HG03571 (cell line): Measurements from ENCODE around the gene IL1RL2.

Source experiments
- ATAC-seq: cut with Tn5 transposase; IDR thresholded peaks from one replicate; pipeline ENCODE4 v1.9.1; 2021; ENCODE audit not compliant: unreplicated experiment

The IL1RL2 gene

GRCh38 chr2:102238039-102238756, 51.4 kb downstream of the IL1RL2 start:
- no peak for ATAC-seq

GRCh38 chr2:102238778-102239177, 52.0 kb downstream of the IL1RL2 start:
- ATAC-seq = no peak

- ATAC-seq = no peak
Measured at GRCh38 chr2:102239344-102239743, 52.5 kb downstream of the IL1RL2 start.

- ATAC-seq = peak; percentile 92
Measured at GRCh38 chr2:102240640-102241370, 54.0 kb downstream of the IL1RL2 start.

DNA sequence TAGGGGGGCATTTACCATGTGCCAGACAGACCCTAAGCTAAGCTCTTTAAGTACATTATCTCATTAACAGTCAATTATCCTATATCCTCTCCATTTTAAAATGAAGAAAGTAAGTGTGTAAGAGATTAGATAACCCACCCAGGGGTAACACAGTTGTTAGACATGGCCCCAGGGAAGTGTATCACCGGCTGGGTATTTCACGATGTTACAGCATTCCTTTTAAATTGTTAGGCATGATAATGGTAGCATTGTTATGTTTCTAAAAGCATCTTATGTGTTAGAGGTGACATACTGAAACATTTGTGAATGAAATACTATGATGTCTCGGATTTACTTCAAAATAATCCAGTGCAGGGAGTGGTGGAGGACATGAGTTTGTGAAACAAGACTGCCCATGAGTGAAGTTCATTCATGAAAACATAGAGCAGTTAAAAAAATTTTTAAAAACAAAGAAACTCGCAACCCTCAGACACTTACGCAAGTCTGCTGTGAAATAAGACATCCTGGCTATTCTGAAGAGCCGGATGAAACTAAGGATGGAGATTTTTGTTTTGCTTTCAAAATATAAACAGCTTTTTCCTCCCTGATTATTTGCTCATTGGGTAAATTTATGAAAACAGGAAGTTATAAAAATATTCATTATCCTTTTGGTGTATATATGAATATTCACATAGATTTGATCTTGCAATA, 54.9 kb downstream of the IL1RL2 start:
- ATAC-seq = no peak

DNA sequence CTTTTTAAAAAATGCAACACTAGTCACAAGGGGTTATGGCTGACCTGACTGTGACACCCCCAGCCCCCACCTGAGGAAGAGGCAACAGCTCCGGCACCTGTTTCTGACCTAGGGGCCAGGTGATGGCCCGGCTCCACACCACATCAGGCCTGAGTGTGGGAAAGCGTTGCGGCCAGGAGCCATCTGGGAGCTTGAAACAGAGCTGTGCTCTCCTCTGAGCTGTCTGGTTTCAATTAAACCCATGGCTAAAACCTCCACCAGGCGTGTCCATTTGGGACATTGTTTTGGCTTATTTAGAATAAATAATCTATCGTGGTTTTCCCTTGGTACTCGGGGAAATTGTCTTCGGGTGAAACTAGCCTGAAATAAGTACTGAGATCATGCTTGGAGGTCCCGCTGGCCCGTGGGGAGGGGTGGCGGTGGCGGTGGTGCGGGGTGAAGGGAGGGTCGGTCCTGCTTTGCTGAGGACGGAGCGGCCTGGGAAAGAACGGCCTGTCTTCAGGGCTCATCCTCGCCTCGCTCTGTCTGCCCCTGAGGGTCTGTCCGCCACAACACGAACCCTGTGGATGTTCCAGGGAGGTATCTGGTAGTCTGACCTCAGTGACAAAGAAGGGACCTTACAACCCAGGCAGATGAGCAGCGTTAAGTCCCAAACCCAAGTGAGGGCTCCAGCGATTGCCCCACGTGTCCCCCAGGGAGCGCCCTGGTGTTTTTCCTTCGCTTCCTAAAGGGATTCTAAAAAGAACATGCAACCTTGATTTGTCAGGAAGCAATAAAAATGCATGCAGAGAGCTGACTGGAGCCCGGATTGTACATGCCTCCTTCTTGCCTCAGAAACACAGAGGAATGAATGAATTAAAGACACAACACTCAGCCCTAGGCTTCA, 58.7 kb downstream of the IL1RL2 start:
- ATAC-seq = no peak

DNA sequence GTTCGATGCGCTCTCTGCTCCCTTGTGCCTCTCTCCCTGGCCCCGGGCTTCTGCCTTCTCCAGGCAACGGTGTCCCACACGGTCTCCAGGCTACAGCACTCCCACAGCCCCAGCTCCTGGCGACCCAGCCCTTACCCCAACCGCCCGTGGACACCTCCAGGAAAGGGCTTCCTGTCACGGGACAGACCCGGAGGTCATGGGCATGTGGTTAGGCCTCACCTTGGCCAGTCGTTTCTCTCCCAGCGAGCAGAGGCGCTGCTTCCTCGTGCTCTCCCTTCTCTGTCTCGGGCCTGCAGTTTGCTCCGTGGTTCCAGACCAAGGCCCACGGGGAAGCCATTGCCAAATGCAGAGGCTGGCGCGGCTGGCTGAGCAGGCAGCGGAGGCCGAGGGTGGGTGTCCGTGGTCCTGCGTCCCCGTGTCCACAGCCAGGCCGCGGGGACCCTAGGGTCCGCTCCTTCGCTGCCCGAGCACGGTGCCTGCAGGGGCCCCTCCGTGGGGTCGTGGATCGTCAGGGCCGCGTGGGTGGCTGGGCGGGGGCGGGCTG, 63.5 kb downstream of the IL1RL2 start:
- ATAC-seq = no peak

GRCh38 chr2:102251042-102251848, 64.4 kb downstream of the IL1RL2 start:
- no peak for ATAC-seq

DNA sequence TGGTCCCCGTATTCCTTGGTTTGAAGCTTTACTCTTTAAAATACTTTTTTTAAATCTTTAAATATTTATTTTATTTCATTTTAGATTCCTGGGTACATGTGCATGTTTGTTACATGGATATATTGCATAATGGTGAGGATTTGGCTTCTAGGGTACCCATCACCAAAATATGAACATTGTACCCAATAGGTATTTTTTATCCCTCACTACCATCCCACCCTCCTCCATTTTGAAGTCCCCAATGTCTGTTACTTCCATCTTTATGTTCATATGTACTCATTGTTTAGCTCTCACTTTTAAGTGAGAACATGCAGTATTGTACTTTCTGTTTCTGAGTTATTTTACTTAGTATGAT, 65.0 kb downstream of the IL1RL2 start:
- no peak for ATAC-seq

GRCh38 chr2:102252236-102252635, 65.4 kb downstream of the IL1RL2 start:
- ATAC-seq = no peak

- no peak for ATAC-seq
Measured at GRCh38 chr2:102253140-102253752, 66.4 kb downstream of the IL1RL2 start.

DNA sequence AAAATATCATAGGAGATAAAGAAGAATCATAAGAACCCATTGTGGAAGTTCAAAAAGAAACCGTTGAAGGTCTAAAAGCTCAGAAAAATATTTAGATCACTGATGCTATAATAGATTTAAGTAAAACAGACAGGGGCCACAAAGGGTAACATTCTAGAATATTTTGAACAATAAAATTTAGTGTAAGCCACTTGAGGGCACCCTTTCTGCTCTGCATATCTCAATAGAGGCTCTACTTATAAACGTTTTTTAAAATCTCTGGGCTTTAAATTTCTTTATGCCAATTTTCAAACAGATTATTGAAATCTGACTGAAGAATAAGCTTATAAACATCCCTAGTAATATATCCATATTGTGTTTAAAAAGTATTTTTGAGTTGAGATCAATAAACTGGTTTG, 66.9 kb downstream of the IL1RL2 start:
- ATAC-seq = no peak

DNA sequence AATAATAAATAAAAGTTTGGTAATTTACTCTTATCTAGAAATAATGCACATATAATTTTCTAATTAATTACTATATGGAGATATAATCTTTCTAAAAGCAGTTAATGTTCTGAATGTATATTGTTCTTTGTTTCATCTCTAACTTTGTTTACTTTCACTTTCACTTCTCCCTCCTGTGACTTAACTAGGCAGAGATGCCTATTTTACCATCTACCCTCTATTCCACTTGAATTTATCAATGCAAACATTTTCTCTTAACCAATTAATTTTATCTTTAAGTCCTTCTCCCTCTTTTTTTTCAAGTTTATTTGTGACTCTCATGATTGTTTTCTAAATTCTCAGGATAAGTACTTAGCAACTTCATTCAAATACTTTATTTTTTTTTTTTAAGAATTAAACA, 69.5 kb downstream of the IL1RL2 start:
- no peak for ATAC-seq

DNA sequence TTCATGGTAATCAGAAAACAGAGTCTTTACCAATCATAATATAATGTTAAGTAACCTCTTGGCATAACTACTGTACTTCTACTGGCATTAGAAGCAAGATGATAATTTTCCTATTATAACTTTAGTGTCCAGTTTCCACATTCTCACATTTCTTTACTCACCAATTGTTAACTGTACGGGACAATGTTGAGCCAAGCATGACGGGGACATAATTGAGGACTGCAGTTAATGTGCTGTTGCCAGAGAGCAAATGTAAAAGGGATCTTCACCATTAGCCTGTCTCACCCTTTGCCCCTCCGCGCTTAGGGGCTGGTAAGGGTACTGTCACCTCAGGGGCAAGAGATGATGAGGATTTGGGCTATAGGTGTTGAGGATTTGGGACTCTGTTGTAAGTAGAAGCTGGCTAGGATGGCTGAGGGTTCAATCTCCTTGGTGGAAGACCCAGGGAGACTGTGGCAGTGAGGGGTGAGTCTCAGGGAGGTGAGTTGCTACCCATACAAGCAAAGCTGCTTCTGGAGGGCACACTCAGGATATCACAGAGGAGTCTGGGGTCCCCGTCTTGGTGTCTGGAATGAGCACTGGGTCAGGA, 70.1 kb downstream of the IL1RL2 start:
- ATAC-seq = no peak

- no peak for ATAC-seq
Measured at GRCh38 chr2:102258025-102258385, 71.2 kb downstream of the IL1RL2 start.

GRCh38 chr2:102258386-102259074, 71.7 kb downstream of the IL1RL2 start:
- ATAC-seq = no peak

DNA sequence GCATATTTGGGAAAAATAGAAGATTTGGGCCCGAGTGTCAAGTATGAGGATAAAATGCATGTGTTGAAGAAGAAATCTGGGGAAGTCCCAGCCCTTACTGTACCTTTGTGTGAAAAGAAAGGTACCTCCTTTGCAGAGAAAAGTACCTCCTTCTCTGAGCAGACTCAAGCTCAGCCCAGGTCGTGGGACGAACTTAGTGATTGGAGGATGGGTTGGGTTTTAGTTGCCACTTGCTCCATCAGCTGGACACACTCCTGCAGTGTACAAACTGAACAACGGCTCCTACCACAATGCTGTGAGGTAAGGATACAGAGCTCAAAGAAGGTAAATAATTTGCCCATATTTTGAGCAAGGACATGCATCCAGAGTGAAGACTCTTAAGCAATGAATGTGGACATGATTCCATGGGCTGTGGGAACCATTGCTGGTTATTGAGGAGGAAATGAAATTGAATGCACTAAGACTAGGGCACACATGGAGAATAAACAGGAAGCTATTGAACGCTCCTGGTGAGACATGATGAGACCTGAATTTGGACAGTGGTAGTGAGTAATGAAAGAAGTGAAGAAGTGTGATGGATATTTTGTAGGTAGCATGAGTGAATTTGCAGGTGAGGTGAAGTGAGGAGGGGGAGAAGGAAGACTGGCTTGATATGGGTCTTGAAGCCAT, 74.8 kb downstream of the IL1RL2 start:
- ATAC-seq = no peak
